GM12801 (cell line): ENCODE measurements around the gene NUP153.

Experiments
- TF ChIP-seq, protein P1 (sequence below): IDR thresholded peaks from one replicate; pipeline ENCODE4 v1.5.1; 2011; ENCODE audit warnings: control low read depth; ENCODE audit not compliant: insufficient read length; ENCODE audit errors: extremely low read depth

The NUP153 gene

DNA sequence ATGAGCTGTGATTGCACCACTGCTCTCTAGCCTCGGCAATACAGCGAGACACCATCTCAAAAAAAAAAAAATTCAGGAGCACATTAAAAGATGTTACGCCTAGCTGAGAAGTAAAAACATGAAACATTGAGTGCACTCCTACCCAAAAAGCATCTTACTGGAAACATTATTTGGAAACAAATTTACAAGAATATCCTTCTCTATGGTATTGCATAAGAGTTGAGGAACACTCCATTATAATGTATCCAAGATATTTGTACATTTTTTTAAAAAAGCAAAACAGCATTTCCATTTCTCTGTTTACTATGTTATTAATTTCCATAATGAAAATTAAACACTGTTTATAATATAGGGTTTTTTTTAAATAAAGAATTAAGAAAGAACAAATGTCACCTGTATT, 58.0 kb downstream of the NUP153 start:
- TF ChIP-seq, protein P1, sequence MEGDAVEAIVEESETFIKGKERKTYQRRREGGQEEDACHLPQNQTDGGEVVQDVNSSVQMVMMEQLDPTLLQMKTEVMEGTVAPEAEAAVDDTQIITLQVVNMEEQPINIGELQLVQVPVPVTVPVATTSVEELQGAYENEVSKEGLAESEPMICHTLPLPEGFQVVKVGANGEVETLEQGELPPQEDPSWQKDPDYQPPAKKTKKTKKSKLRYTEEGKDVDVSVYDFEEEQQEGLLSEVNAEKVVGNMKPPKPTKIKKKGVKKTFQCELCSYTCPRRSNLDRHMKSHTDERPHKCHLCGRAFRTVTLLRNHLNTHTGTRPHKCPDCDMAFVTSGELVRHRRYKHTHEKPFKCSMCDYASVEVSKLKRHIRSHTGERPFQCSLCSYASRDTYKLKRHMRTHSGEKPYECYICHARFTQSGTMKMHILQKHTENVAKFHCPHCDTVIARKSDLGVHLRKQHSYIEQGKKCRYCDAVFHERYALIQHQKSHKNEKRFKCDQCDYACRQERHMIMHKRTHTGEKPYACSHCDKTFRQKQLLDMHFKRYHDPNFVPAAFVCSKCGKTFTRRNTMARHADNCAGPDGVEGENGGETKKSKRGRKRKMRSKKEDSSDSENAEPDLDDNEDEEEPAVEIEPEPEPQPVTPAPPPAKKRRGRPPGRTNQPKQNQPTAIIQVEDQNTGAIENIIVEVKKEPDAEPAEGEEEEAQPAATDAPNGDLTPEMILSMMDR = no peak

DNA sequence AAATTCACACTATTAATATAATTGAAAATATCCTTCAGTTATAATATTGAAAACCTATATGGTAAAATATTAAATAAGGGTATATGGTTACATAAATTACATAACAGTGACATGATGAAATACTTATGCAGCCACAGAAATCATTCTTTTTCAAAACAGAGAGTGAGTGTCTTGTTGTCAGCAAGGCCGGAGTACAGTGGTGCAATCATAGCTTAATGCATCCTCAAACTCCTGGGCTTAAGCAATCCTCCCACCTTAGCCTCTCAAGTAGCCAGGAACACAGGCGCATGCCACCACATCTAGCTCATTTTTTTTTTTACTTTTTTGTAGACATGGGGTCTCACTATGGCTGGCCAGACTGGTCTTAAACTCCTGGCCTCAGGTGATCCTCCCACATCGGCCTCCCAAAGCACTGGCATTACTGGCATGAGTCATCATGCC, 66.2 kb downstream of the NUP153 start:
- TF ChIP-seq, protein P1 = no peak

DNA sequence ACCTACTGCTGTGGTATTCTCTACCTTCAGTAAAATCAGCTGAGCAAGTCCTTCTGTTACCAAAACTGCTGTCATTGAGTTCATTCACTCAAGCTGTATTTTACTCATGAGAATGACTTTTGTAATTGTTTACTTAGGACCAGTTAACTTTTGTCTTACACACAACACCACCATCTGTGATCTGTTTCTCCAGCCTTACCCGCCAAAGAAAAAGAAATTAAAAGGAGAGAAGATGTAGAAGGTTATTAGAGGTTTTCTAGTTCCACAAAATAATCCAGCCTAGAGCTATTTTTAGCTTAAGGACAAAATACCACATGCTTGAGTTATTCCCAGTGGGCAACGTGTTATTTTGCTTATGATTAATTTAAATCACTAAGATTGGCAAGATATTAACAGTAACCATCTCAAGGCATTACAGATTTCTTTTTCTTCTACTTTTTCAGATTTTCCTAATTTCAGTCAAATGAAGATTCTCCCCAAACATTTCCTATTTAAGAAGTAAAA, 68.5 kb downstream of the NUP153 start:
- TF ChIP-seq, protein P1 = no peak

DNA sequence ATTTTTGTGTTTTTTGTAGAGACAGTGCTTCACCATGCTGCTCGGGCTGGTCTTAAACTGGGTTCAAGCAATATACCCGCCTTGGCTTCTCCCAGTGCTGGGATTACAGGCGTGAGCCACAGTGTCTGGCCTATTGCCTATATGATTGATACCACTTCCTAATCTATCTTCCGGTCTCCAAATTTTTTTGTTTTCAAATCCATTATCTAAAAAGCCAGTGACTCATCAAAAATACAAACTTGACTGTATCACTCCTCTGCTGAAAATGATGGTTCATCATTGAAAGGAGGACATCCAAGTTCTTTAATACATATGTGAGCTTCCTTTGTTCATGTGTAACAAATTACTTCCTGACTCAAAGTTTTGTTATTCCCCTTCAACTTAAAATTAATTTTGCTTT, 71.2 kb downstream of the NUP153 start:
- TF ChIP-seq, protein P1 = no peak

DNA sequence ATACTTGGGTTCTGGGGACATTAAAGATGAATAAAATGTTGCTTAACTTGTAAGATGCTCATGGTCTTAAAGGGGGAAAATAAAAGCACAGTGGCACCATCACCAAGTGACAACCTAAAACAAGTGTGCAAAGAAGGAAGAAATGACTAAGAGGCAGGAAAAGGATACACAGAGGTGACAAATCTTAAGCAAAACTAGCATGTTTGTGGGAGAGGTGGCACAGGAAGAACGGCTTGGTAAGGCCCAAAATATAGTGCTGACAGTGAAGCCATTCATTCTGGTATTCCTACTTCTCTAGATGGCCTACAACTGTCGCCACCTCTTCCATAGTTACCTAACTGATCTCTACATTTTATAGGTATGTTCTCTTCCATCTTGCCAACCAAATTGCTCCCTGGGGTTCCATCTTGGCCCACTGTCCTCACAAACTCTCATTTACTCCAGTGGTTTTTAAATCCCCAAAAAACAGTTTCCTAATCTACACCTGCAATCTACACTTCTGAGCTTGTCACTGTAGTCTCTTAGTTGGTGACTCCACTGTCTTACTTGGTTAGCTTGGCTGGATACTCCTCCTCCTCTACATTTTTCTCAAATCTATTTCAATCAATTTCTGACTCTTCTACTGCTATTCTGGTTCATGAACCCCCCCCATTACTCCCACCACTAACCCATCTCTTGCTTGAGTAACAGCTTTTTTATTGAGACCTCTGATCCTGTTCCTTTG, 73.1 kb downstream of the NUP153 start:
- TF ChIP-seq, protein P1 = no peak

DNA sequence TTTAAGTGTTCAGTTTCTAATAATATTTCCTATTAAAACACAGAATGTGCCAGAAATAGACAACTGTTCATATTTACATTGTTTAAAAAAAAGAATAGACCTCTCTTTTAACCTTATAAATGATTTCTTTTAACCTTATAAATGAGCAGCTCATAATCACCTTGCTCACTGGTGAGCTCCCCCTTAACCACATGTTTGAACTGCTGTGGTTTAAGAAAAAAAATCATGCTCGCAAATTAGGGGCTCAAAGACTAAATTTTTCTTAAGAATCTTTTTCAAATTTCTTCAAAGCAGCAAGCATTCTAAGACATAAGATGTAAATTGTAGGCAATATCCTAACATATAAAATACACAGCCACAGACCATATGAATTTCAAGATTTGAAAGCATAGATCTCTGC, 73.8 kb downstream of the NUP153 start:
- TF ChIP-seq, protein P1 = no peak

DNA sequence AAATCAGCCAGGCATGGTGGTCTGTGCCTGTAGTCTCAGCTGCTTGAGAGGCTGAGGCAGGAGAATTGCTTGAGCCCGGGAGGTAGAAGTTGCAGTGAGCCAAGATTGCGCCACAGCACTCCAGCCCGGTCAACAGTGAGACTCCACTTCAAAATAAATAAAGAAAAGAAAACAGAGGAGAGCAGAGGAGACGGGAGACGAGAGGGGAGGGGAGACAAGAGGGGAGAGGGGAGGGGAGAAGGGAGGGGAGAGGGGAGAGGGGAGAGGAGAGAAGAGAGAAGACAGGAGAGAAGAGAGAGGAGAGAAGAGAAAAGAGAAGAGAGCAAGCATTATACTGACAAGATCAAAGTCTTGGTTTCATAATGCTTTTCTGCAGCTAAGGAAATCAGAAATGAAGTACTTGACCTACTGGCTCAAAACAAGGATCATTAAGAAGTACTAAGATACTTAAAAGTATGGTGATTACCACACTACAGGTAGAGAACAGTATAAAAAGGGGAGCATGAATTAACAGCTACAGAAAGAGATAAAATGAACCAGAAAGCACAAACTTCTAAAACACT, 76.1 kb downstream of the NUP153 start:
- TF ChIP-seq, protein P1 = no peak
